Nucleus accumbens (tissue), 56 donors: ENCODE data around the gene HERC4.

ENCODE experiments used
- DNase-seq, 56 donors: peaks; one replicate each; lab custom pipeline; 2025; lab: John Stamatoyannopoulos, UW

HERC4 gene, protein sequence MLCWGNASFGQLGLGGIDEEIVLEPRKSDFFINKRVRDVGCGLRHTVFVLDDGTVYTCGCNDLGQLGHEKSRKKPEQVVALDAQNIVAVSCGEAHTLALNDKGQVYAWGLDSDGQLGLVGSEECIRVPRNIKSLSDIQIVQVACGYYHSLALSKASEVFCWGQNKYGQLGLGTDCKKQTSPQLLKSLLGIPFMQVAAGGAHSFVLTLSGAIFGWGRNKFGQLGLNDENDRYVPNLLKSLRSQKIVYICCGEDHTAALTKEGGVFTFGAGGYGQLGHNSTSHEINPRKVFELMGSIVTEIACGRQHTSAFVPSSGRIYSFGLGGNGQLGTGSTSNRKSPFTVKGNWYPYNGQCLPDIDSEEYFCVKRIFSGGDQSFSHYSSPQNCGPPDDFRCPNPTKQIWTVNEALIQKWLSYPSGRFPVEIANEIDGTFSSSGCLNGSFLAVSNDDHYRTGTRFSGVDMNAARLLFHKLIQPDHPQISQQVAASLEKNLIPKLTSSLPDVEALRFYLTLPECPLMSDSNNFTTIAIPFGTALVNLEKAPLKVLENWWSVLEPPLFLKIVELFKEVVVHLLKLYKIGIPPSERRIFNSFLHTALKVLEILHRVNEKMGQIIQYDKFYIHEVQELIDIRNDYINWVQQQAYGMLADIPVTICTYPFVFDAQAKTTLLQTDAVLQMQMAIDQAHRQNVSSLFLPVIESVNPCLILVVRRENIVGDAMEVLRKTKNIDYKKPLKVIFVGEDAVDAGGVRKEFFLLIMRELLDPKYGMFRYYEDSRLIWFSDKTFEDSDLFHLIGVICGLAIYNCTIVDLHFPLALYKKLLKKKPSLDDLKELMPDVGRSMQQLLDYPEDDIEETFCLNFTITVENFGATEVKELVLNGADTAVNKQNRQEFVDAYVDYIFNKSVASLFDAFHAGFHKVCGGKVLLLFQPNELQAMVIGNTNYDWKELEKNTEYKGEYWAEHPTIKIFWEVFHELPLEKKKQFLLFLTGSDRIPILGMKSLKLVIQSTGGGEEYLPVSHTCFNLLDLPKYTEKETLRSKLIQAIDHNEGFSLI

DNA sequence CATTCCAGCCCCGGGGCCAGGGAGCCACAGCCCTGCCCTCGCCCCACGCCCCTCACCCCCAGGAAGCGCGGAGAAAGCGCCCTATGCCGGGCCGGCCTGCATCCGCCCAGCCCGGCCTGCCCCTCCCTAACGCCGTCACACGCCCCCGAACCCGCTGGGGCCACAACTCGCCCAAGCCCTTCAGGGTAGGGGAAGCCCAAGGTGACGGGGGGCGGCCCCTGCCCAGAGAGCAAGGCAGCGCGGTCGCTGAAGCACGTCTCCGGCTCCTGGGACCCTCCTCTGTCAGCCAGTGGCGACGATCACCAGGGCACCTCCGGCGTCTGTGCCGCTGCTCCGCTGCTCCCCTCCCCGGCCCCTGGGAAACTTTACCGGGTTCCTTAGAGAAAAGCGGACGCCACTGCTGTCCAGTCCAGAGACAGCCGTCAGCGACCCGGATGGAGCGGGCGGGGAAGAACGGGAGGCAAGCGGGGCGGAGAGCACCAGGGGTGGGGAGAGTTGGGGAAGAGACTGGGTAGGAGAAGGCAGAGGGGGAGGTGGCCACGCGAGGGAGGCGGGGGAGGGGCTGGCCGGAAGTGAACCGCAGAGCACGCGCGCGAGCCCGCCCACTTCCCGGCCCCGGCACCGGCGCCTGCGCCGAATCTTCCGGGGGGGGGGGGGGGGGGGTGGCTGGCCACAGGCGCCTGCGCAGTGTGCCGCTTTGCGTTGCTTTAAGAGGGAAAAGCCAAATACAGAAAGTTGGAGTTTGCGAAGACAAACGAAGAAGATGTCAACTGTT lies at the start of gene HERC4:
Gene HERC4, minus strand, starts transcription at position 509 of the 775 bp plus-strand sequence. CDS start 2,175 bp downstream, outside the sequence.
- DNase-seq: peak; percentile 23 to 95 (median 90)

GRCh38 chr10:68124718-68125117 lies 49.6 kb upstream of the HERC4 start:
- DNase-seq: no peak

DNA sequence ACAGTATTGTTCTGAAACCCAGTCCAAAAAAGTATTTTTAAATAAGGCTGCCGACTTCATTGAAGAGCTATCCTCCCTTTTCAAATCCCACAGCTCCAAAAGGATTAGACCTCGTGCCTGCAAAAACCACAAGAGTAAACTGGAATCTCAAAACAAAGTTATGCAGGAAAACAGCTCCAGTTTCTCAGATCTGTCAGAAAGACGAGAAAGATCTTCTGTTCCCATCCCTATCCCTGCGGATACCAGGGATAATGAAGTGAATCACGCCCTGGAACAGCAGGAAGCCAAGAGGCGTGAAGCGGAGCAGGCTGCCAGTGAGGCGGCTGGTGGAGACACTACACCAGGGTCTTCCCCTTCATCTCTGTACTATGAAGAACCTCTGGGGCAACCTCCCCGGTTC lies 46.8 kb upstream of the HERC4 start:
- no peak for DNase-seq

DNA sequence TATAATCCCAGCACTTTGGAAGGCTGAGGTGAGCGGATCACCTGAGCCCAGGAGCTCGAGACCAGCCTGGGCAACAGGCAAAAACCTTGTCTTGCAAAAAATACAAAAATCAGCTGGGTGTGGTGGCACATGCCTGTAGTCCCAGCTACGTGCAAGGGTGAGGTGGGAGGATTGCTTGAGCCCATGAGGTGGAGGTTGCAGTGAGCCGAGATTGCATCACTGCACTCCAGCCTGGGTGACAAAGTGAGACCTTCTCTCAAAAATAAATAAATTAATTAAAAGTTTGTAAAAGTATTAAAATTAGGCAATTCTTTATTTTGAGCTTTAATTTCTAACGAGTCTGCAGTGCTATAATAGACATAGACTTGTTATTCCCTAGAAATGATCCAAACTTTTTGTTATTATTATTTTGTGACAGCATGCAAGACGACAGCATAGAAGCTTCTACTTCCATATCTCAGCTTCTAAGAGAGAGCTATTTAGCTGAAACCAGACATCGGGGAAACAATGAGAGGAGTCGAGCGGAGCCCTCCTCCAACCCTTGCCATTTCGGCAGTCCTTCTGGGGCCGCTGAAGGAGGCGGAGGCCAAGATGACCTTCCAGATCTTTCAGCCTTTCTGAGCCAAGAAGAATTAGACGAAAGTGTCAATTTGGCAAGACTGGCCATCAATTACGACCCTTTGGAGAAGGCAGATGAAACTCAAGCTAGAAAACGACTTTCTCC lies 46.1 kb upstream of the HERC4 start:
- no peak for DNase-seq

DNA sequence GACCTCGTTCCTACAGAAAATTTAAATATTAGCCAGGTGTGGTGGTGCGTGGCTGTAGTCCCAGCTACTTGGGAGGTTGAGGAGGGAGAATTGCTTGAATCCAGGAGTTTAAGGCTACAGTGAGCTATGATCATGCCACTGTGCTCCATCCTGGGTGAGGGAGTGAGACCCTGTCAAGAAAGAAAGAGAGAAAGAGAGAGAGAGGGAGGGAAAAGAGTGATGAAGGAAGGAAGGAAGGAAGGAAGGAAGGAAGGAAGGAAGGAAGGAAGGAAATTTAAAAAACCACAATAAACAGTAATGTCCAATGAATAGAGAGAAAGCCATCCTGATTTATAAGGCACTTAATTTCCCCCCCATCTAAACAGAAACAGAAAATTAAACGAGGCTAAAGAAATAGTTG lies 43.6 kb upstream of the HERC4 start:
- DNase-seq: no peak

DNA sequence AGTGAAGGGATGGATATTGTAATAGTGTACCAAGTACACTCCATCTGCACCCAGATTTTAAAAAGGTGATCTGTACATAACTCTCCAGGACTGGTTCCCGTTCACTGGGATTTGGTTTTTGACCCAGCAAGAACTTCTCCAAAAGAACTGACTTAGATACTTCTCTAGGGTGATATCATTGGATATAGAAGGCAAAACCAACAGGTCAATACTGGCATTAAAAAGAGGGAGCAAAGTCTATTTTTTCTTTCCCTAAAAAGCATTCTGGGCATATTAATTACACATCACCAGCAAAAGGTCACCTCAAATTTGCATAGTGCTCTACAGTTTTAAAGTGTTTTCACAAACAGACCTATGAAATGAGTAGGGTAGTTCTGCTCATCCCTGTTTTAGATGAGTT lies 37.8 kb upstream of the HERC4 start:
- no peak for DNase-seq

DNA sequence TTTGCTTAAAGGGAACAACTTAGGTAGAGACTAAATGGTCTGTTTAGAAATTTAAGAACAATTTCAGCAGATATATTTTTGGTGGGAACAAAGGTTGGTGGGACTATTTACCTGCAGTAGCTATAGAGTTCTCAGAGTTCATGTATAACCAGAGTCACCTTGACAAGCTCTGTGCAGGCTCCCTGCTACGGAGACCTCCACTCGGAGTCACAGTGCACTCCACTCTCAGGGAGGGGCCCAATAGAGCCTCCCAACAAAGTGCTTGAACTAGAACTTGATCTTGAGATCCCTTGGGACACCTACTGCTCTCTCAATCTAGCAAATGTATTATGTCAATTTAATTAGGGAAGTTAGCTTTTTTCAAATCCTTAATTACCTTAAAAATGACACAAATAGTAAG lies 36.5 kb upstream of the HERC4 start:
- DNase-seq: no peak

- DNase-seq: no peak
These were observed 34.9 kb upstream of the HERC4 start for GRCh38 chr10:68110027-68110426.

DNA sequence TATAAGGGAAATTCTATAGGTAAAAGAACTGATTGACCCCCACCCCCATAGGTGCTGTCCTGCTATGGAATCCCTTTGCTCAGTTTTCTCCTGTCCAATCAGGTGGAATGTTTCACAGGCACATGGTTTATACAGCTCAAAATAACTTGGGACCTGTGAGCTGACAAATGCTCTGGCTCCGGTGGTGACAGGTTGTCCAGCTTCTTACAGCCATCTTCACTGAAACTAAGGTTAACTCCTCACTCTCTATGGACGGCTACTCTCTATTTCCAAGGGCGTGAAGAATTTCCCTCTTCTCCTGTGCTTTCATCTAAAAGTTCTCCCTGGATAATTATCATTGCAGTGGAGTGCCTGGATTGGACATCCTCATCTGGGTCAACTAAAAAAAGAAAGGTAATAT lies 34.2 kb upstream of the HERC4 start, which contains the start of gene MYPN:
Gene MYPN, plus strand, starts transcription at position 158 of the 400 bp plus-strand sequence. CDS start 11,951 bp downstream, outside the sequence.
- no peak for DNase-seq

- DNase-seq: no peak
These were observed 33.6 kb upstream of the HERC4 start for GRCh38 chr10:68108653-68109052.

DNA sequence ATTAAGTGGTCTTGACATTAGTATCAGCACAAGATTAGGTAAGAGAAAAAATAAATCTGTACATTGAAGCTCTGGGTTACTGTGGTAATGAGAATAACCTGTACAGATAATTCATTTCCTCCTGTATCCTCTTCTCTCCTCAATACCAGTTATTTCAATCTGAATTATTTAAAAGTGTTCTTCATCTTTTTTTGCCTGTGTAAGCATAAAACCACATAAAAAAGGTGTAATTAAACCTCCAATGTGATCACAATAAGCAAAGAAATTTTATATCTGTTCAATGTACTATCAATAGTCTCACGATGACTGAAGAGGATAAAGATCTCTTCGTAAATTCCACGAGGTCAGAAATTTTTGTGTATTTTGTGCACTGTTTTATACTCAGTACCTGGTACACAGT lies 33.0 kb upstream of the HERC4 start:
- DNase-seq: no peak

DNA sequence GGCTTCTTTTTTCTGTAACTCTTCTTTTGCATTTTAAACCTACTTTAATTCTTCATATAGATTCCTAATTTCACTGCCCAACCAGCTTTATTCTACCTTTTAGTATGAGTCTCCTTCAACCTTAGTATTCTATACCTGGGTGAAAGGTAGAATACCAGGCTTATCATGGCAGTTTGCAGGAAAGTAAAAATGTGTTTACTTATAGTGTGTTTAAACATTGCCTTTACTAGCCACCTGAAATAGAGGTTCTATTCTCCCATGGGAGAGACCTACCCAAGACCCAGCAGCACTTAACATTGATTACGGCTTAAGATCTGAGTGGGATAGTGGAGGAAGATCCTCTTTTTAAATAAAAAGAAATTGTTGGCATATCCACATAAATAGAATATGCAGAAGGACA lies 32.6 kb upstream of the HERC4 start:
- no peak for DNase-seq

DNA sequence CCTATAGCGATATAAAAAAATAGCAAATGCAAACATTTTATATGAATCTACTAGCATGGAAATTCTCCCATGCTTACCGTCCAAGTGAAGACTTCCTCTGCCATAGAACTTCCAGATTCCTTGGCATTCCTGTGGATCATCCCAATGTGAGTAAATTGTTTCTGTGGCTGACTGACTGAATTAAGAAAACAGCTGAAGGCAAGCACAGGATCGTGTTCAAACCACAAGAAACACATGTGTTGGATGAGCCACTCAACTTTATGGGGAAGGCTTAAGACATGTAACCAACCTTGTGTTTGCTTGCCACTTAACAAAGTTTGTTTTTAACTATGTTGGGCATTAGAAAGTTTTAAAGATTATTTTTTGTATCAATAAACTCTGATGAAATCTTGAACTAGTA lies 31.6 kb upstream of the HERC4 start:
- DNase-seq: no peak

GRCh38 chr10:68105820-68106219 lies 30.7 kb upstream of the HERC4 start:
- DNase-seq: peak in 18 of 56 donors; percentile 0 to 38 (median 2)

GRCh38 chr10:68103901-68104300 lies 28.8 kb upstream of the HERC4 start:
- no peak for DNase-seq

DNA sequence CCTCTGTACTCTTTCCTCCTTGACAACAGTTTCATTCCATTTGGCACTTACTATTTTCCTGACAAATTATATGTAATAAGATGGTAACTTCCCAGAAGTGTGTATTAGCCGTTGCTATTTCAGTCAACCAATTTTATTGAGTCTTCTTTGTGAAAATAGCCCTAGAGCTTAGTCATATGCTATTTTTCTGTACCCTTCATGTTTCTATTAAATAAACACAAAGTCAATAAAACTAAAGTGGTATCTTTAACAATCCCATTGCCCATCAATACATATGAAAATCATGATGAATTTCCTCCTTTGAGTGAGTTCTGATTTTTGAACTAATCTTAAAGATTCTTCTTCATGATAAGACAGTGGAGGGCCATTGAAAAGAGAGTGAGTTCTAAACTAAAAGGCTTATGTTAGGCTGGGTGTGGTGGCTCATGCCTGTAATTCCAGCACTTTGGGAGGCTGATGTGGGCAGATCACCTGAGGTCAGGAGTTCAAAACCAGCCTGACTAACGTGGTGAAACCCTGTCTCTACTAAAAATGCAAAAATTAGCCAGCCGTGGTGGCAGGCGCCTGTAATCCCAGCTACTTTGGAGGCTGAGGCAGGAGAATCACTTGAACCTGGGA lies 28.3 kb upstream of the HERC4 start:
- DNase-seq: no peak

DNA sequence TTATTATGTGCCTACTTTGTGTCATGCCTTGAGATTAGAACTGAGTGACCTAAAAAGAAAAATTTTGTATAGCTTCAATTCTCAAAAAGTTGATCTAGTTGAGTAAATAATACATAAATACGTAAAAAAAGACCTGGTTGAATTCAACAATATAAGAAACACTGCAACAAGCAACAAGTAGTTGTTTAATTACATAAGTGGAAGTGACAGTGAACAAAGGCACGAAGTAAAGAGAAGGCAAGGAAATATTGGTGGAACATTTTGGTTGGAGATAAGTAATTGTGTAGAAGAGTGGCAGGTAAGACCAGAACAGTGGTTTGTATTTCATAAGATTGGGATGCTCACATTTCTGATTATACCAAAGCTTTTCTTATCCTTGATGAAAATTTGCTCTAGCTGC lies 26.0 kb upstream of the HERC4 start:
- no peak for DNase-seq

GRCh38 chr10:68099736-68100135 lies 24.7 kb upstream of the HERC4 start:
- DNase-seq: no peak

- peak in 4 of 56 donors; percentile 2 to 70 (median 6) for DNase-seq
These were observed 21.9 kb upstream of the HERC4 start for GRCh38 chr10:68096913-68097516.
